Measurements from ENCODE around the gene GNPTAB.

DNA sequence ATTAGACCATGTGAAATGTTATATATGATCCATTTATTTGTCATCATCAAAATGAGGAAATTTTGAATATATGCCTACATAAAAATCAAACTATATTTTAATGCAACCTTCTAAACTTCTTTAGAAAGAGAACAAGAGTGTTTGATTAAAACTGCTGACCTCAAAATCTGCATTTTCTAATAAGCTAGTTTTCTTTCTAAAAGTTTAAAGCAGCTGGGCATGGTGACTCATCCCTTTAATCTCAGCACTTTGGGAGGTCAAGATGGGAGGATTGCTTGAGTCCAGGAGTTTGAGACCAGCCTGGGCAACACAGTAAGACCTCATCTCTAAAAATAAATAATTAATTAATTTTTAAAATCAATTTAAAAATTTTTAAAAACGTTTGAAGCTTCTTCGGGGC is 36.2 kb downstream of the GNPTAB start:
- TF ChIP-seq POLR2A (IDR thresholded peaks at IDR 0.05) (no peak), CTCF (IDR thresholded peaks at IDR 0.05) (no peak)

Data from tibial nerve (tissue), 3 donors.